IMR-90 (cell line): ENCODE results near the gene HS3ST2.

ENCODE experiments used
- BHLHE40 ChIP-seq: fragments of 150-350 bp; IDR thresholded peaks from 2 replicates; pipeline ENCODE4 v1.6.1; 2016; ENCODE audit warnings: mild to moderate bottlenecking, low read depth, low read length
- CEBPB ChIP-seq: IDR thresholded peaks from 2 replicates; pipeline ENCODE4 v1.6.1; 2012; ENCODE audit warnings: low read depth, low read length, improper control_type of control experiment
- CHD1 ChIP-seq: IDR thresholded peaks from 2 replicates; pipeline ENCODE4 v1.6.1; 2012; ENCODE audit warnings: low read depth, low read length, improper control_type of control experiment
- CTCF ChIP-seq: conservative IDR thresholded peaks from 2 replicates; pipeline ENCODE4 v1.5.1; 2012; ENCODE audit warnings: mild to moderate bottlenecking, low read depth, low read length, improper control_type of control experiment
- FOS ChIP-seq: fragments of 150-350 bp; IDR thresholded peaks from 2 replicates; pipeline ENCODE4 v1.6.1; 2016; ENCODE audit warnings: low read depth, low read length
- MAFK ChIP-seq: IDR thresholded peaks from 2 replicates; pipeline ENCODE4 v1.6.1; 2012; ENCODE audit warnings: low read depth, low read length, improper control_type of control experiment
- MAZ ChIP-seq: IDR thresholded peaks from 2 replicates; pipeline ENCODE4 v1.6.1; 2012; ENCODE audit warnings: low read depth, mild to moderate bottlenecking, low read length, improper control_type of control experiment, moderate library complexity, borderline replicate concordance
- MXI1 ChIP-seq: IDR thresholded peaks from 2 replicates; pipeline ENCODE4 v1.6.1; 2012; ENCODE audit warnings: low read depth, mild to moderate bottlenecking, low read length, moderate library complexity, borderline replicate concordance
- NFE2L2 ChIP-seq: fragments of 150-350 bp; IDR thresholded peaks from 2 replicates; pipeline ENCODE4 v1.6.1; 2016; ENCODE audit warnings: low read depth, mild to moderate bottlenecking, low read length
- POLR2A ChIP-seq: IDR thresholded peaks from 2 replicates; pipeline ENCODE4 v1.6.1; 2012; ENCODE audit warnings: mild to moderate bottlenecking, low read depth, low read length
- RAD21 ChIP-seq: IDR thresholded peaks from 2 replicates; pipeline ENCODE4 v1.6.1; 2012; ENCODE audit warnings: low read length, improper control_type of control experiment
- RFX5 ChIP-seq: IDR thresholded peaks from 2 replicates; pipeline ENCODE4 v1.8.0; 2012; ENCODE audit warnings: low read depth, mild to moderate bottlenecking, low read length, moderate library complexity
- TF ChIP-seq, protein P1 (sequence below): fragments of 150-350 bp; IDR thresholded peaks from 2 replicates; pipeline ENCODE4 v1.6.1; 2016; ENCODE audit warnings: low read depth, mild to moderate bottlenecking, low read length, moderate library complexity, borderline replicate concordance
- TF ChIP-seq, protein P2 (sequence below): fragments of 150-350 bp; IDR thresholded peaks from 2 replicates; pipeline ENCODE4 v1.6.1; 2017; ENCODE audit warnings: mild to moderate bottlenecking, antibody characterized with exemption, low read length, low read depth

DNA sequence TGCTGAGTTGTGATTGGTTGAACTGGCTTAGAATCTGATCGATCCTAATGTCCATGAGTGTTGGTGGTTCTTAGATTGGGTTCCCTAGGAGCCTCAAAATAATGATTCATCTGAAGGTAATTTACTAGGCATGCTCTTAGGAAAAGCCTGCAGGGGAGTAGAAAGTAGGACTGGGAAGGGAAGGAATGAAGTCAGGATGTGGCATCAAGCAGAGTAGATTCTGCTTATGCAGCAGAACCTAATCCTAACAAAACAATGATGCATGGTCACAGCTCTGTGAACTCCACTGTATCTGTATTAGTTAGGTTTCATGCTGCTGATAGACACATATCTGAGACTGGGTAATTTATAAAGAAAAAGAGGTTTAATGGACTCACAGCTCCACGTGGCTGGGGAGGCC is 132.5 kb downstream of the HS3ST2 start:
- TF ChIP-seq CTCF (no peak), MXI1 (no peak), POLR2A (no peak), MAZ (no peak), BHLHE40 (no peak), RFX5 (no peak), RAD21 (no peak), NFE2L2 (no peak), CEBPB (no peak), MAFK (no peak), CHD1 (no peak), FOS (no peak)
- TF ChIP-seq, protein P1, sequence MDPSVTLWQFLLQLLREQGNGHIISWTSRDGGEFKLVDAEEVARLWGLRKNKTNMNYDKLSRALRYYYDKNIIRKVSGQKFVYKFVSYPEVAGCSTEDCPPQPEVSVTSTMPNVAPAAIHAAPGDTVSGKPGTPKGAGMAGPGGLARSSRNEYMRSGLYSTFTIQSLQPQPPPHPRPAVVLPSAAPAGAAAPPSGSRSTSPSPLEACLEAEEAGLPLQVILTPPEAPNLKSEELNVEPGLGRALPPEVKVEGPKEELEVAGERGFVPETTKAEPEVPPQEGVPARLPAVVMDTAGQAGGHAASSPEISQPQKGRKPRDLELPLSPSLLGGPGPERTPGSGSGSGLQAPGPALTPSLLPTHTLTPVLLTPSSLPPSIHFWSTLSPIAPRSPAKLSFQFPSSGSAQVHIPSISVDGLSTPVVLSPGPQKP, result no peak
- TF ChIP-seq, protein P2, sequence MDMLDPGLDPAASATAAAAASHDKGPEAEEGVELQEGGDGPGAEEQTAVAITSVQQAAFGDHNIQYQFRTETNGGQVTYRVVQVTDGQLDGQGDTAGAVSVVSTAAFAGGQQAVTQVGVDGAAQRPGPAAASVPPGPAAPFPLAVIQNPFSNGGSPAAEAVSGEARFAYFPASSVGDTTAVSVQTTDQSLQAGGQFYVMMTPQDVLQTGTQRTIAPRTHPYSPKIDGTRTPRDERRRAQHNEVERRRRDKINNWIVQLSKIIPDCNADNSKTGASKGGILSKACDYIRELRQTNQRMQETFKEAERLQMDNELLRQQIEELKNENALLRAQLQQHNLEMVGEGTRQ, result no peak
